ENCODE measurements around the gene TNPO1. TPM values are rescaled to one million over a fixed set of nuclear protein-coding genes. Genes with fewer than 3 reads are reported as not detected.

TNPO1 gene
- total RNA-seq, 2 donors from 2014 or later, result 99.4 to 118 TPM

DNA sequence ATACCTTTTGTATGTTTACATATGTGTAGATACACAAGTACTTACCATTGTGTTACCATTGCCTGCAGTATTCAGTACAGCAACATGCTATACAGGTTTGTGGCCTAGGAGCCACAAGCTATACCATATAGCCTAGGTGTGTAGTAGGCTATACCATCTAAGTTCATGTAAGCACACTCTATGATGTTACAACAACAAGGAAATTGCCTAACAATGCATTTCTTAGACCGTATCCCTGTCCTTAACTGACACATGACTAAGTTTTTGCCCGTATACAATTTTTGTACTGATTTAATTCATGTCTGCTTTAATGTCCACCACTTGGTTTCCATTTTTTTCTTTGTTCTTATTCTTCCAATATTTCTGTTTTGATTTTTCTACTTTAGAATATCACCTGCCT, 18.5 kb downstream of the TNPO1 start:
- Mint-ChIP-seq H3K4me3 (no peak overlapping the region), H3K4me1 (ENCODE audit: low read depth in 2 of 2) (peaks cover 4 to 7% of the 10 kb centered on the region in 2 donors), H3K9me3 (no peaks in the 10 kb centered on the region), H3K27me3 (no peaks in the 10 kb centered on the region), H3K36me3 (no peaks in the 10 kb centered on the region), H3K27ac (no peak overlapping the region)
- ATAC-seq (no peak), DNase-seq (ENCODE audit: low spot score) (no peak)

DNA sequence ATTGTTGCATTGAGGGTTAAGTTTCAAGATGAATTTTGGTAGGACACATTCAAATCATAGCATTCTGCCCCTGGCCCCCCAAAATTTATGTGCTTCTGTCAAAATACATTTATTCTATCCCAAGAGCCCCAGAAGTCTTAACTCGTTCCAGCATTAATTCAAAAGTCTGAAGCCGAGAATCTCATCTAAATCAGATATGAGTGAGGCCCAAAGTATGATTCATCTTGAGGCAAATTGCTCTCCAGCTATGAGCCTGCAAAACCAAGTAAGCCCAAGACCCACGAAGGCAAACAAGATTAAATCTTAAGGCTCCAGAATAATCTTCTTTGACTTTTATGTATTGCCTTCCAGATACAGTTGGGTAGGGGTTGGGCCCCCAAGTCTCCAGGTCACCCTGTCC, 19.2 kb downstream of the TNPO1 start:
- Mint-ChIP-seq H3K4me3 (no peak overlapping the region), H3K4me1 (ENCODE audit: low read depth in 2 of 2) (peaks cover 4 to 7% of the 10 kb centered on the region in 2 donors), H3K27ac (no peak overlapping the region), H3K9me3 (no peaks in the 10 kb centered on the region), H3K27me3 (no peaks in the 10 kb centered on the region), H3K36me3 (no peaks in the 10 kb centered on the region)
- ATAC-seq, result peak in 1 of 2 donors; percentile 41
- no peak for DNase-seq (ENCODE audit: low spot score)

DNA sequence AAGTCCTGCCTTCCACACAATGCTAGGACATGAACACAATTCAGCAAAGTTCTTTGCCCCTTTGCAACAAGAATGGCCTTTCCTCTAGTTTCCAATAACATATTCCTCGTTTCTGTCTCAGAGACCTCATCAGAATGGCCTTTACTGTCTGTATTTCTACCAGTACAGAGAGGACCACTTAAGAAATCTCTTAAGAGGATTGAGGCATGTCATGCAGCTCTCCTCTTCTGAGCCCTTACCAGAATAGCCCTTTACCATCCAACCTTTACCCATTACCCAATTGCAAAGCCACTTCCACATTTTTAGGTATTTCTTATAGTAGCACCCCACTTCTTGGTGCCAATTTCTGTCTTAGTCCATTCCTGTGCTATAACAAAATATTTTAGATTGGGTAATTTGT, 20.3 kb downstream of the TNPO1 start:
- H3K27me3 Mint-ChIP-seq, result no peaks in the 10 kb centered on the region
- no peak overlapping the region for H3K4me3 Mint-ChIP-seq
- peaks cover 4 to 7% of the 10 kb centered on the region in 2 donors for H3K4me1 Mint-ChIP-seq (ENCODE audit: low read depth in 2 of 2)
- no peaks in the 10 kb centered on the region for H3K9me3 Mint-ChIP-seq
- no peak for ATAC-seq
- no peak overlapping the region for H3K27ac Mint-ChIP-seq
- H3K36me3 Mint-ChIP-seq, result no peaks in the 10 kb centered on the region
- no peak for DNase-seq (ENCODE audit: low spot score)

DNA sequence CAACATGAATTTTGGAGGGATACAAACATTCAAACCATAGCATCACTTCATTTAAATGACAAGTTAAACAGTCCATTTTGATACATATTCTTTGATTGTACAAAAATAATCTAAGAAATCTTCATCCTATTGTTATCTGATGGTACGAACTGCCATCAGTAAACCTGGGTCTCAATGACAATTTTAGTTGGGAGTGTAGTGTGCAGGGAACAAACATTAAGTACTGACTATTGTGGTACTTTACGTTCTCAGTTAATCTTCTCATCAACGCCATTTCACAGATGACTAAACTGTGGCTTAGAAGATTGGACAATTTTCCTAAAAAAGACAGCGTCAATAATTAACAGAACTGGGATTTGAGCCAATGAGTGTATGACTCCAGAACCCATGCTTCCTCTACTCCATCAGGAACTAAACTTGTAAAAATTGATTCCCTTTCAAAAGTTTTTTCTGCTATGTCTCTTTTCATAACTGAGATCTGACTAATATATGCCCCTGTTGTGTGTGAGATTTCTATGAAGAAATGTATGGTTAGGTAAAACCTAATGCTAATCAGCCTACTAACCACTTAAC, 21.1 kb downstream of the TNPO1 start:
- no peak for ATAC-seq
- DNase-seq (ENCODE audit: low spot score), result no peak
- Mint-ChIP-seq H3K4me3 (no peak overlapping the region), H3K27me3 (no peaks in the 10 kb centered on the region), H3K36me3 (no peaks in the 10 kb centered on the region), H3K27ac (no peak overlapping the region), H3K9me3 (no peaks in the 10 kb centered on the region), H3K4me1 (ENCODE audit: low read depth in 2 of 2) (peaks cover 6 to 7% of the 10 kb centered on the region in 2 donors)

DNA sequence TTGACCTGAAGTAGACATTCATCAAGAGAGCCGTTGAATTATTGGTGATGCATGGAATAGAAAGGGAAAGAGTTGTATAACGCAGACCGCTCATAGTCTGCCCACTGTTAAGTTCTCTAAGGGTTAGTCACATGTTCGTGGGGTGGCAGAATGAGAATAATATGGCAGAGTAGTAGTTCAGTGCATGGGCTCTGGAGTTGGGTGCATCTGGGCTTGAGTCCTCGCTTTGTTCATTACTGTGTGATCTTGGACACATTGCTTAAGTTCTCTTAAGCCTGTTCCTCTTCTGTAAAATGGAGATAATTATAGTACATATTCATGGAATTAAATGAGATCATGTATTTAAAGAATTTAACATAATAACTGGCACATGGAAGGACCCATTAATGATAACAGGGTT, 23.6 kb downstream of the TNPO1 start:
- Mint-ChIP-seq H3K4me3 (no peak overlapping the region), H3K27ac (no peak overlapping the region), H3K9me3 (no peaks in the 10 kb centered on the region), H3K36me3 (no peaks in the 10 kb centered on the region), H3K27me3 (no peaks in the 10 kb centered on the region), H3K4me1 (ENCODE audit: low read depth in 2 of 2) (peaks cover 8 to 12% of the 10 kb centered on the region in 2 donors)
- DNase-seq (ENCODE audit: low spot score), result no peak
- ATAC-seq, result no peak

DNA sequence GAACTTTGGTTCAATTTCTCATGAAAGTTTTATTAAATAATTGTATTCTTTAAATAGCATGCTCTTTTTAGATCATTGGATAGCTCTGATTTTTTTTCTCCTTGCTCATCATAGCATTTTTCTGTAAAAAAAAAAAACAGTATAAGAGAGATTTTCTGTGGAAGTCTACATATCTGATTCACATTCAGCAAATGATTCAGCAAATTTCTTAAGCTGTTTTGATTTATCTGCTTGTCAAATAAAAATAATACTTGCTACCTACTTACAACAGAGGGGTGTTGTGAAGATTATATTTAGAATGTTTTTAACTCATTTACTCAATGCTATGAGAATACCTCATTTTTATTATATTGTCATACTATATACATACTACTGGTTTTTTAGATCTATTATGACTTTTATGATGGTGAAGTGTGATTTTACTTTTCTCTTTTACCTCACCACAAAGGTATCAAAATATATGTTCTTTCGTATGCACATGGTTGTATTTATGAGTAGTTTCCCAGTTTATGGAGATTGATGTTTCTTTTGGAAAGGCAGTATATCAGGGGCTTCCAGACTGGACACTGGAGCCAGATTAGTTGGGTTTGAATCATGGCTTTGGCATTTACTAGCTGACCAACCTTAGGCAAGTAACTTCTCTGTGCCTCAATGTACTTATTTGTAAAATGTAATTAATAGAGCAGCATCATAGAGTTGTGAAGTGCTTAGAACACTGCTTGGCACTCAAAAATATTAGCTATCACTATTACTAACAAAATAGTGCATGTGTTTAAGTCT, 25.5 kb downstream of the TNPO1 start:
- H3K36me3 Mint-ChIP-seq, result no peaks in the 10 kb centered on the region
- H3K27me3 Mint-ChIP-seq, result no peaks in the 10 kb centered on the region
- DNase-seq (ENCODE audit: low spot score), result no peak
- H3K27ac Mint-ChIP-seq, result no peak overlapping the region
- no peak for ATAC-seq
- no peaks in the 10 kb centered on the region for H3K9me3 Mint-ChIP-seq
- no peak overlapping the region for H3K4me3 Mint-ChIP-seq
- peaks cover 7 to 17% of the 10 kb centered on the region in 2 donors for H3K4me1 Mint-ChIP-seq (ENCODE audit: low read depth in 2 of 2)

DNA sequence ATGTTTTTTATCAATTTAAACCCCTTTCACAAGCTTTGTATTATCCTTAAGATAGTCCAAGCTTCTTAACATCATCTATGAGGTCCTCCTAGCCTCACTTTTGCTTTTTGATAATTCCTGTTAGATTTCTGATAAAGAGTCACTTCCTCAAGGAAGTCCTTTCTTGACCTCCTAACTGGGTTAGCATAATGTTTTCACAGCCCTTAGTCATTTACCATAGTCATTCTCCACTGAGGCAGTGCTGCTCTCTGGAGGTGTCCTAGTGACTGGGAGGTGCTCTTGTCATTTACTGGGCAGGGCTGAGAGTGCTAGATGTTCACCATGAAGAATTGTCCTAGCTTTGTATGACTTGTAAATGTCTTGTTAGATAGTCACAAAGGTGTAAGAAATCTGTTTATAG, 26.4 kb downstream of the TNPO1 start:
- H3K4me1 Mint-ChIP-seq (ENCODE audit: low read depth in 2 of 2), result peaks cover 8 to 20% of the 10 kb centered on the region in 2 donors
- H3K4me3 Mint-ChIP-seq, result no peak overlapping the region
- DNase-seq (ENCODE audit: low spot score) (no peak), ATAC-seq (peak; percentile 68 to 92)
- no peaks in the 10 kb centered on the region for H3K27me3 Mint-ChIP-seq
- no peaks in the 10 kb centered on the region for H3K9me3 Mint-ChIP-seq
- no peaks in the 10 kb centered on the region for H3K36me3 Mint-ChIP-seq
- H3K27ac Mint-ChIP-seq, result peak overlapping the region in 1 of 2 donors; percentile 58

DNA sequence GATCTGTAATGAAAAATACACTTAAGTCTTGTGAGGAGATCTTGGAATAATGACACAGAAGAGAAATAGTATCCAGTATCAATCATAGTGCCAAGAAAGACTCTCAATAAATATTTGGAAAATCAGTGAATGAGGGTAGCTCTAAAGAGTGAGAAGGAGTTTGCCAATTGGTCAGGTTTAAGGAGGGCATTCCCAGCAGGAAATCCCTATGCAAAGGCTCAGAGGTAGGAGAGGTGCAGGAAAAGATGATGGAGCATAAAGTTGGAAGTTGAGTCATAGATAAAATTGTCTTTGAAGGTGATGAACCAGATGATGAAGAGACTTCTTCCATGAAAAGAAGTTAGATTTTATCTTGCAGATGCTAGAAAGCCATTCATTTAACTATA, 27.8 kb downstream of the TNPO1 start:
- Mint-ChIP-seq H3K9me3 (no peaks in the 10 kb centered on the region), H3K4me1 (ENCODE audit: low read depth in 2 of 2) (peaks cover 15 to 26% of the 10 kb centered on the region in 2 donors), H3K27ac (peak overlapping the region in 1 of 2 donors; percentile 10), H3K4me3 (no peak overlapping the region), H3K36me3 (no peaks in the 10 kb centered on the region), H3K27me3 (no peaks in the 10 kb centered on the region)
- no peak for DNase-seq (ENCODE audit: low spot score)
- no peak for ATAC-seq

DNA sequence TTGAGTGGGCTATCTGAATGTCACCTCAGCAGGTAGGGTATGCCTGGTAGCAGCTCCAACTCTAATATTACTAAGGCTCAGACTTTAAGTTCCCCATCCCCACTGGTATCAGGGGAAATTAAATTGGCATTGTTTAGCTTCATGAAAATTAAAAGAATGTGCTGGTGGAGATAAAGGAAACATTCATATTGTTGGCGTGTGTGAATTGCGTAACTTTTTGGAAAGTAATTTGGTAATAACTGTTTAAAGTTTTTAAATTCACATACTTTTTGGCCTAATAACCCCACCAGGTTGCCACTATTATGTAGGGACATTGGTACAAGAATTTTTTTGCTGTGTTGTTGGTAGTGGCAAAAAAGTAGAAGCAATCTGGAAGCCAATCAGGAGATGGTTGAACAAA, 29.4 kb downstream of the TNPO1 start:
- DNase-seq (ENCODE audit: low spot score), result no peak
- Mint-ChIP-seq H3K27me3 (no peaks in the 10 kb centered on the region), H3K4me3 (no peak overlapping the region), H3K4me1 (ENCODE audit: low read depth in 2 of 2) (peaks cover 25 to 41% of the 10 kb centered on the region in 2 donors), H3K27ac (peak overlapping the region in 1 of 2 donors; percentile 51), H3K9me3 (no peaks in the 10 kb centered on the region), H3K36me3 (peaks cover 4% of the 10 kb centered on the region)
- ATAC-seq, result no peak

DNA sequence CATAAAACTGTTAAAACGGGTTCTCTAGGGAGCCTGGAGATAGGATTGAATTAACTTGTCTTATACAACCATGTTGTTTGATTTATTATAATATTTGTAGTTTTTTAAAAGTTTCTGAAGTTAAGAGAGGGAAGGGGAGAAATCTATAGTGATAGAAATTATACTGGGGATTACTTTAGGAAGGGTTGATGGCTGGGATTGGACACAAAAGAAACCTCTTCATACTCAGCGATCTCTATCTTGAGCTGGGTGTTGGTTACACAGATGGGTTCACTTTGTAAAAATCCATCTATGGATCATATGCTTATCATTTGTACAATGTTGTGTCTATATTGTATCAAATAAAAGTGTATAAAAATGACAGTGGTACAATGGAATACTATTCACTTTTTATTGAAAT, 30.0 kb downstream of the TNPO1 start:
- Mint-ChIP-seq H3K4me1 (ENCODE audit: low read depth in 2 of 2) (peaks cover 25 to 43% of the 10 kb centered on the region in 2 donors), H3K4me3 (no peak overlapping the region), H3K27me3 (no peaks in the 10 kb centered on the region), H3K9me3 (no peaks in the 10 kb centered on the region), H3K36me3 (peaks cover 4% of the 10 kb centered on the region), H3K27ac (peak overlapping the region in 1 of 2 donors; percentile 51)
- no peak for DNase-seq (ENCODE audit: low spot score)
- ATAC-seq, result no peak

DNA sequence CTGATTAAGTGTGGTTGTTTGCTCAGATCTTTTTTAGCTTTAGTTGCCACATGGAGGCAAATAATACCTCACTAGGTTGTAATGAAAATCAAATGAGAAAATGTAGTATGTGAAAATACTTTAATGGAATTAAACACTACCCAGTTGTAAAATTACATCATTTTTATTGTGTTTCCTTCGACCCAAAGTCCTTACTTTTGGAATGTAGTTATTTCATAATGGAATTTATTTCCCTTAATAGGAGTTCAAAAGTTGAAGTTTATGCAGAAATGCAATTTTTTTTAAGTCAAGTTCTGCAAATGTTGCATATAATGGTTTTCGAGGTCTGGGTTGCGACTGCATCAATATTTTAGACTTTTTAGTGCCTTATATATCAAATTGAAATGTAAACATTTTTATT, 31.0 kb downstream of the TNPO1 start:
- Mint-ChIP-seq H3K27me3 (no peaks in the 10 kb centered on the region), H3K36me3 (peaks cover 4% of the 10 kb centered on the region), H3K27ac (peak overlapping the region; percentile 96 to 97), H3K9me3 (no peaks in the 10 kb centered on the region), H3K4me3 (peak overlapping the region; percentile 95), H3K4me1 (ENCODE audit: low read depth in 2 of 2) (peaks cover 28 to 45% of the 10 kb centered on the region in 2 donors)
- DNase-seq (ENCODE audit: low spot score), result no peak
- ATAC-seq, result no peak

DNA sequence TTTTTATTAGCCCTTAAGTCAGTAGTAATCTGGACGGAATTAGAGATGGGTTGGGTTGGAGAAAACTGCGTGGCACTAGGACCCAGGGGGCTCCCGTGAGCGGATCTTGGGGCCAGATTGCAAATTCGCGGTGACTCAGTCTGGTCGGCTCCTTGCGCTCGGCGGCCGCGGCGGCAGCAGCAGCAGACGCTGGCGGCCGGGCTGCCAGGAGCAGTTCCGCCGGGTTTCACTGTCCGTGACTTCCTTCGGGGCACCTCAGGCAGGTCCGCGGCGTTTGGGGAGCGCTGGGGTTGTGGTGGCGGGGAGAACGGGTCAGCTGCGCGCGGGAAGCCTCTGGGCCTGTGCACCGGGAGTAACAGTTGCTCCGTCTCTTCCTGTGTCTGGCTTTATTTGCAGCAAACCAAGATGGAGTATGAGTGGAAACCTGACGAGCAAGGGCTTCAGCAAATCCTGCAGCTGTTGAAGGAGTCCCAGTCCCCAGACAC, 31.6 kb downstream of the TNPO1 start:
- peaks cover 26 to 40% of the 10 kb centered on the region in 2 donors for H3K4me1 Mint-ChIP-seq (ENCODE audit: low read depth in 2 of 2)
- H3K4me3 Mint-ChIP-seq, result peak overlapping the region; percentile 95
- peaks cover 4% of the 10 kb centered on the region for H3K36me3 Mint-ChIP-seq
- peak overlapping the region; percentile 96 to 97 for H3K27ac Mint-ChIP-seq
- no peaks in the 10 kb centered on the region for H3K9me3 Mint-ChIP-seq
- ATAC-seq (peak; percentile 92 to 95), DNase-seq (ENCODE audit: low spot score) (peak; percentile 91)
- no peaks in the 10 kb centered on the region for H3K27me3 Mint-ChIP-seq

DNA sequence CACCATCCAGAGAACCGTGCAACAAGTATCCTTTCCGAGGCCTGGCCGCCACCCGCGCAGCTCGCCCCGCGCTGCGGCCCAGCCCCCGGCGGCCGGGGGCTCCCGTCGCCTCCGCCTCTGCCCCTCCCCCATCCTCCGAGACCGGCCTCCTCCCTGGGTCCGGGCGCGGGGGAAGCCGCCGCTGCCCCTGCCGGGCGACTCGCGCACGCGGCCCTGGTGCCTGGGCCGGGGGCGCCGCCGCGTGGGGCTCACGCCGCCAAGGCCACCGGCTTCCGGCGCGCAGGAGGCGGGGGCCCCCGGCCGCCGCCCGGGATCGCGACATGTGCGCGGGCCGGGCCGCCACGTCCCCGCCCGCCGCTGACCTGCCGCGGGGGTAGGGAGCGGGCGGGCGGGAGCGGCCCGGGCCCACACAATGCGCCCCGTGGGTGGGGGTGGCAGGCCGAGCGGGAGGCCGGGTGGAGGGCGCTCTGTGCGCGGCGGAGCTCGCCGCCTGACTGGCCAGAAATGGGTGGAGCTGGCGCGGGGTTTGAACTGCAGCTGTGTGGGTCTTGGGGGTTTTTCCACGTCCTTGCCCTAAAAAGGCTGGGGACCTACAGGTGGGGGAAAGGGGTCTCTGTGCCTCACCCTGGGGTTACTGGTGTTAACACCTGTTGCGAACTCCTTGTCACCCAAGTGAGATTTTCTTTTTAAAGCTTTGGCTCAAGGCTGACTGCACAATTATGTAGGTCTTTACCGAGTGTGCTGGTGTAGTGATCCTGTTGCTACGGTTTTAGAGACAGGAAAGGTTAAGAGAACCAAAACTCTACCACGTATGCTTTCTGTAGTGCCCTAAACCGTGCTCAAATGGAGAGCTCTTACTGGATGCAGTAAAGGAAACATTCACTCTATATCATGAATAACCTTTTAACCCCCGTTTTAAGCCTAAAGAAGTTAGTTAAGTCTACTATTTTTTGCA, 32.3 kb downstream of the TNPO1 start:
- no peaks in the 10 kb centered on the region for H3K27me3 Mint-ChIP-seq
- H3K4me1 Mint-ChIP-seq (ENCODE audit: low read depth in 2 of 2), result peaks cover 33 to 45% of the 10 kb centered on the region in 2 donors
- H3K4me3 Mint-ChIP-seq, result peak overlapping the region; percentile 95
- DNase-seq (ENCODE audit: low spot score) (peak; percentile 72), ATAC-seq (peak; percentile 81 to 83)
- H3K9me3 Mint-ChIP-seq, result no peaks in the 10 kb centered on the region
- H3K27ac Mint-ChIP-seq, result peak overlapping the region; percentile 96 to 97
- H3K36me3 Mint-ChIP-seq, result peaks cover 10% of the 10 kb centered on the region

Measured in natural killer cell treated with Interleukin-12 subunit alpha and Interleukin-12 subunit beta and Interleukin-15 and Interleukin-18, amount 100 ng/mL, for 72 hours (primary cell).